Measurements from ENCODE around the gene DNAJC4.

- TF ChIP-seq, protein P1, sequence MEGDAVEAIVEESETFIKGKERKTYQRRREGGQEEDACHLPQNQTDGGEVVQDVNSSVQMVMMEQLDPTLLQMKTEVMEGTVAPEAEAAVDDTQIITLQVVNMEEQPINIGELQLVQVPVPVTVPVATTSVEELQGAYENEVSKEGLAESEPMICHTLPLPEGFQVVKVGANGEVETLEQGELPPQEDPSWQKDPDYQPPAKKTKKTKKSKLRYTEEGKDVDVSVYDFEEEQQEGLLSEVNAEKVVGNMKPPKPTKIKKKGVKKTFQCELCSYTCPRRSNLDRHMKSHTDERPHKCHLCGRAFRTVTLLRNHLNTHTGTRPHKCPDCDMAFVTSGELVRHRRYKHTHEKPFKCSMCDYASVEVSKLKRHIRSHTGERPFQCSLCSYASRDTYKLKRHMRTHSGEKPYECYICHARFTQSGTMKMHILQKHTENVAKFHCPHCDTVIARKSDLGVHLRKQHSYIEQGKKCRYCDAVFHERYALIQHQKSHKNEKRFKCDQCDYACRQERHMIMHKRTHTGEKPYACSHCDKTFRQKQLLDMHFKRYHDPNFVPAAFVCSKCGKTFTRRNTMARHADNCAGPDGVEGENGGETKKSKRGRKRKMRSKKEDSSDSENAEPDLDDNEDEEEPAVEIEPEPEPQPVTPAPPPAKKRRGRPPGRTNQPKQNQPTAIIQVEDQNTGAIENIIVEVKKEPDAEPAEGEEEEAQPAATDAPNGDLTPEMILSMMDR (IDR thresholded peaks at IDR 0.05), result no peak
- TF ChIP-seq POLR2A (IDR thresholded peaks at IDR 0.05), result no peak
Measured at GRCh38 chr11:64203421-64204079, 26.8 kb upstream of the DNAJC4 start.

Measured in heart left ventricle (tissue), 13 donors.